Activated T-cell treated with anti-CD3 and anti-CD28 coated beads, Interleukin-2, amount 50 U/mL, for 1 hour (primary cell): ENCODE results near the gene PPM1L.
"Not testable (repeated sequence)": the region's sequence is repeated elsewhere in the genome, so short reads cannot be mapped to it uniquely, and the experiment has no call there.

ENCODE experiments used
- DNase-seq: peaks from one replicate; pipeline ENCODE4 v3.0.0-alpha.2; 2020

Gene PPM1L

DNA sequence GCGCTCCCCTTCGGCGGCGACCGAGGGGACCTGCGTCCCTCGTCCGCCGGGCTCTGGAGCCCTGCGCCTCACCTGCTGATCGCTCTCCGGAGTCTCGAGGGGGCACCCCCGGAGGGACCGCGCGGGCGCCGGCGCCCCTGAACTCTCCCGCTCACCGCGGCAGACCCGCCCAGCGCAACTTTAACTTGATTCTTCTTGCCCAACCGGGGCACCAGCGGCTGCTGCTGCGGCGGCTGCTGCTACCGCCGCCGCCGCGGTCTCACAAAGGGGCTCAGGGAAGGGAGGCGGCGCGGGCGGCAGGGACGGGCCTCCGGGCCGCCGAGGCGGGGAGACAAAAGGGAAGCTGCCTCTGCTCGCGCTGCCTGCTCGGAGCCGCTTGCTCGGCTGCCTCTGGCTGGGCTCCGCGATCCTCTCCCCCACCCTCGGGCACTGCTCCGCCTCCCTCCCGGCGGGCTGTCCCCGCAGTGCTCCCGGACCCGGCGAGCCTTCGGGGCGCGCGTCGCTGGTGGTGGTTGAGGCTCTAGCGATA, at the start of gene PPM1L:
Gene PPM1L, plus strand, starts transcription at position 456 of the 529 bp plus-strand sequence.
- DNase-seq: peak; percentile 75

DNA sequence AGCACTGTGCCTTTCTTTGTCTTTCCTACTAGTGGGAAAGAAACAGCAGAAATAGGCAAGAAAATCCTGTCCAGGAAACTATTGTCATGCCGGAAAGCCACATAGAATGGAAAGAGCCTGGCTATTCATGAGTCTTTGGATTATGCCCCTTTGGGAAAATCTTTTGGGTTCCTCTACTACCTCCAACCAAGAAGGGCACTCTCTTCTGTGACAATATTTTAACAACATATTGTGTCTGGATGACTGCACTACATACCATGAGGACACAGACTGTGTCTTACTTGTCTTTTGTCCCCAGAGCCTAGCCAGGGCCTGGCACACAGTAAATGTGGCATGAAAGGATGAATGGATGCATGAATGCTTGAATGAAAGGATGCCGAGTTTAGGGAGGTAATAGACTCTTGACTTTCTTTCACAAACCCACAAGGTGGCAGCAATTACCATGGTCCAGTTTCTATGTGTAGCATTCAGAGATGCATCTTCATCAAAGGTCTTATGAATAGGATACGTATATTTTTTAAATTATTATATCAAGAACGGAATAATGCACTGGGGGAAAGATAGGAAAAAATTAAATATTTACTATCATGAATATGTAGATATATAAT, 48.7 kb upstream of the PPM1L start:
- DNase-seq: no peak

DNA sequence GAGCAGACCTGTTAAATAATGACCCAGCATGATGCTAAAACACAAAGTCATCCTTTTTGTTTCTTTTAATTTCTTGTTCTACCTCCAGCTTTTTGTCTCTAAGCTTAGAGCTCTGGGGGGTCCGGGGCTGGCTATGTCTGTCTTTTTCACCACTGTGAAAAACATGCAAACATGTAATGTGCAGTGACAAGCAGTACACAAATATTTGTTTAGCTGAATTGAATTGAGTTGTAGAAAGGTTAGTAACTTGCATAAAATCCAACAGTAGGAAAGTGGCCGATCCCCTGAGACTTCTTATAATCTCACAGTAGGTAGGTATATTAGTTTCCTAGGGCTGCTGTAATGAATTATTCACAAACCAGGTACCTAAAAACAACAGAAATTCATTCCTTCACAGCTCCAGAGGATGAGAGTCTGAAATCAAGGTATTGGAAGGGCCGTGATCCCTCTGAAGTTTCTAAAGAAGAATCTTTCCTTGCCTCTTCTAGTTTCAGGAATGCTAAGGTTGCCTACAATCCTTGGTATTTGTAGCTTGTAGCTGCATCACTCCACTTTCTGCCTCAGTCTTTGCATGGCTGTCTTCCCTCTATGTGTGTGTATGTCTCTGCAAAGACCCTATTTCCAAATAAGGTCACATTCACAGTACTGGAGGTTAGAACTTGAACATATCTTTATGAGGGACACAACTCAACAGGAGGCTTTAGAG, 46.4 kb upstream of the PPM1L start:
- DNase-seq: no peak

DNA sequence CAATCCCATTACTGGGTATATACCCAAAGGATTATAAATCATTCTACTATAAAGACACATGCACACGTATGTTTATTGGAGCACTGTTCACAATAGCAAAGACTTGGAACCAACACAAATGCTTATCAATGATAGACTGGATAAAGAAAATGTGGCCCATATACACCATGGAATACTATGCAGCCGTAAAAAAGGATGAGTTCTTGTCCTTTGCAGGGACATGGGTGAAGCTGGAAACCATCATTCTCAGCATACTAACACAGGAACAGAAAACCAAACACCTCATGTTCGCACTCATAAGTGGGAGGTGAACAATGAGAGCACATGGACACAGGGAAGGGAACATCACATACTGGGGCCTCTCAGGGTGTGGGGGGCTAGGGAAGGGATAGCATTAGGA, 42.9 kb upstream of the PPM1L start:
- DNase-seq: not testable (repeated sequence)

DNA sequence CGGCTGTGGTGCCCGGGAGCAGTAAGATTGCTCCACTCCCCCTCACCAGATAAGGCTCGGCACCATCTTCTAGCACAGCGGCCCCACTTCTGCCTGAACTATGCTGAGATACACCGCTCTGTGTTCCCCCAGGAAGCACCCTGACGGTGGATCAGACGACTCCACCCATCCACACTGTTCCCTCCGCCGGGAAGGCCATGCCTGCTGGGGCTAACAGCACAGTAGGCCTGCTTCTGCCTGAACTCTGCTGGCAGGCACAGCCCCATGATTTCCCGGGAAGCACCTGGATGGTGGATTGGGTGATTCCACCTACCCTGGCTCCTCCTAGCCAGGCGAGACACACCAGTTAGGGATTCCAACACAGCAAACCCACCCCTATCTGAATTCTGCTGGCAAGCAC, 36.3 kb upstream of the PPM1L start:
- no peak for DNase-seq

DNA sequence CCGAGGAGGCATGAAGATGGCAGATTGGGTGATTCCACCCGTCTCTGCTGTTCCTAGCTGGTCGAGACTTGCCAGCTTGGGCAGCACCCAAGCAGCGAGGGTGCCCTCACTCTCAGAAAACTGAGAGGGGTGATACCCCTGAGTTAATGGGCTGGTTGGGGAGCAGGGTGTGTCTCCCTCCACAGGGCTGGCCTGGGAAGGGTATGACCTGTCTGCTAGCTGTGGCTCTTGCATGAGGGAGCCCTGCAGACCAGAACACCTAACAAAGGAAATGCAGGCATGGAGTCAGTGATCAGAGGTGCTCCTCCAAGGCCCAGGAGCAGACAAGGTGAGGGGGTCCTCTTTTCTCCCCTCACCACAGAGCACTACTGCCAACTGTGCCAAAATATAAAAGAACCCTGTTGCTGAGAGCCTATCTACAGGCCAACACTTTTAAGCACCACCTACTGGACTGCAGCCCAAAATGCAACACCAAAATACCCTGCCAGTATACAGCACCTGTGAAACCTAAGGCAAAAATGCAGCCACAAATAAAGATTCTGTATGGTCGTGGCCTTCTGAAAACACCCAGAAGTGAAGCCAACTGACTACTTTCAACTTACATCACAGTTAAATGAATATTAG, 35.8 kb upstream of the PPM1L start:
- DNase-seq: no peak

DNA sequence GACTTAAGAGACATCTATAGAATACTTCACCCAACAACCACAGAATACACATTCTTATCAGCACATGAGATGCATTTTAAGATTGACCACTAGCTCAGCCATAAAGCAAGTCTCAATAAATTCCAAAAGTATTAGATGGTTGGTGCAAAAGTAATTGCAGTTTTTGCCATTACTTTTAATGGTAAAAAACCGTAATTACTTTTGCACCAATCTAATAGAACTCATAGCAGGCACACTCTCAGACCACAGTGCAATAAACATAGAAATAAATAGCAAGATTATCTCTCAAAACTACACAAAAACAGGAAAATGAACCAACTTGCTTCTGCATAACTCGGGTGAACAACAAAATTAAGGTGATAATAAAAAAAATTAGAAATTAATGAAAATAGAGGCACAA, 33.7 kb upstream of the PPM1L start:
- no peak for DNase-seq

DNA sequence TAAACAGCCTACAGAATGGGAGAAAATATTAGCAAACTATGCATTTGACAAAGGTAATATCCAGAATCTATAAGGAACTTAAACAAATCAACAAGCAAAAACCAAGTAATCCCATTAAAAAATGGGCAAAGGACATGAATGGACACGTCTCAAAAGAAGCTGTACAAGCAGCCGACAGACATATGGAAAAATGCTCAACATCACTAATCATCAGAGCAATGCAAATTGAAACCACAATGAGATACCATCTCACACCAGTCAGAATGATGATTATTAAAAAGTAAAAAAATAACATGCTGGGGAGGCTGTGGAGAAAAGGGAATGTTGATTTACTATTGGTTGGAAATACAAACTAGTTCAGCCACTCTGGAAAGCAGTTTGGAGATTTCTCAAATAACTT, 30.7 kb upstream of the PPM1L start:
- DNase-seq: no peak

DNA sequence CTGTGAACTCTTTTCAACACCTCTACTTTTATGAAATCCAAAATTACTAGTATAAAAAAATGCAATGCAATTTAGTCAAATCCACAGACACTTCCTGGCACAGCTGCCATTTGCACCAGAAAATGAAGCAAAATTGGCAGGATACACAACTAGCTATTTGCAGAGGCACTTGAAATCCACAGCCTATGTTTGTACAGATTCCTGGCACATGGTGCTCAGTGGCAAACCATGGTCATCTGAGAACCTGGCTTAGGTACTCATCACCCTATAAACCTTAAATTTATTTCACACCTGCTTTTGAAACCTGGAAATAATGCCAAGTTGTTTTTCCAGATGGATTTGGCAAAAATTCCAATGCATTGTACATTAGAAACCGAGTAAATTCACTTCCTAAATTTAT, 20.2 kb upstream of the PPM1L start:
- DNase-seq: no peak

DNA sequence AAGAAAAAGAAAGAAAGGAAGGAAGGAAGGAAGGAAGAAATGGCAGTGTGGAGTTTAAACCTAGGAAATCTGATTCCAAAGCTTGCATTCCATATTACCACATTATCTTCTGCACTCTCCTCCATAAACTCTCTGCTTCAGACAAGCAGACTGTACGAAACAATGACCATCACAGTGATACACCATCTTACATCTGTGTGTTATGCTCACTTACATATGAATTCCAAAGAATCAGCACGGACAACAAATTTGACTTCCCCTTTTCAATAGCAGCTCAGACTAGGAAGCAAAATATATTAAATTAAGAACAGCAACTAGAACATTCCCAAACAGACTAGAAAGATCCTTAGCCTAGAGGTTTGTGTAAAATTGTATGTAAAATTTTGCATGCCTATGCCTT, 18.0 kb upstream of the PPM1L start:
- DNase-seq: no peak

DNA sequence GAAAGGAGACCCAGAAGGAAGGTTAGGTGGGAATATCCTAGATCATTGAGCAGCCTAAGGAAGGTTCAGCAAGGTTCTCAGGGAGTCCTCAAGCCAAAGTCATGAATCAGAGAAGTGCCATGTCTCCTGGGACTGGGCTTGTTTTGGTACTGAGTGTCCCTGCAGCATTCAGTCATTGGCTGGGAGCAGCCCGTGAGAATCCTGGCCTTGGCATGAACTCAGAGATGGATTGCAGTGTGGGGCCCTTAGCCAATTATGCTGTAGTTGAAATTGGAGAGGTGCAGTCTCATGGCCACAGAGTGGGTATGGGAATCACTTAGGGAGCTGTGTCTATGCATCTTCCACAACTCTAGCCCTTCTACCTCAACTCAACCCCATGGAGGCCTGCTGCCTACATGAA, 17.0 kb upstream of the PPM1L start:
- DNase-seq: no peak

DNA sequence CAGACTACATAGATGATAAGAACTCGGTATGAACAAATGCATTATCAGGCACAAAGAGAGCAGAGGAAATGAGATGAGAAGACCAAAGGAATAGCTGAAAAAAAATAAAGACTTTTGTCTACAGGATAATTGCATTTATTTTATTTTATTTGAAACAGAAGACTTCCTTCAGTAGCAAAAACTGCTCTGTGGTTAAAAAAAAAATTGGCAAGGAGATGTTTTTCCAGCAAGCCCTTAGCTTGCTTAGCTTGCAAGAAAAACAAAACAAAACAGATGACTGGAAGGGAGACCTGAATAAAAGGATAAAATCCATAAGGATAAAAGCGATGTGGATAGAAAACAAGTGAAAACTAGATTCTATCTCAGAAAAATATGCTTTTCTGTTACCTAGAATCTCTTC, 9.1 kb upstream of the PPM1L start:
- DNase-seq: no peak

DNA sequence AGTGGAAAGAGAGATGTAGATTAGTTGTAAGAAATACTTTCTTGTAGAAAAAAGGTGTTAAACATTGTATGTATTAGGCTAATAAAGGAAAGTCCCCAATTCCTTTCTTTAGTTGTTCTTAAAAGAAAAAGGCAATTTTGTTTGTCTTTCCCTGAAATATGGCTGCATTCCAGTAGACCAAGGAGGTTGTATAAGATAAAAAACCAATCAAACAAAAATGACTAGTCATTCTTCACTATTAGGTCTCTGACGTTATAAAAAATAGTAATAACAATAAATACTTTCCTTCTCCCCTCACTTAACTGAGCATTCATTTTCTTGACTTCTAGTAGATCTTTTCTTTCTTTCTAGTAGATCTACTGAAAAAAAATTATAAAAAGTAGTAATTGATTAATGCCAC, 8.6 kb upstream of the PPM1L start:
- no peak for DNase-seq

DNA sequence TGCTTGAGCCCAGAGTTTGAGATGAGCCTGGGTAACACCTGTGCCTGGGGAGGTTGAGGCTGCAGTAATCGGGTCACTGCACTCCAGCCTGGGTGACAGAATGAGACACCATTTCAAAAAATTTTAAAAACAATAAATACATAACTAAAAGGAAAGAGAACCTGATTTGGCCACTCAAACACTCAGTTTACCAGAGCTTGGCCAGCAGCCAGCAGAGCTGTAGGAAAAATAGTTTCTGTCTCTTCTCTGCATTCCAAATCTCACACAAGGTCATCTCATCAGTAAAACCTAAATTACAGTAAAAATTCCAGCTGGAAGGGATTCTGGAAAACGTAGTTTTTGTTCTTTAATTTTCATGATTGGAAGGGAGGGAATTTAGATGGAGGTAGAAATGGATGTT, 7.8 kb upstream of the PPM1L start:
- DNase-seq: no peak

DNA sequence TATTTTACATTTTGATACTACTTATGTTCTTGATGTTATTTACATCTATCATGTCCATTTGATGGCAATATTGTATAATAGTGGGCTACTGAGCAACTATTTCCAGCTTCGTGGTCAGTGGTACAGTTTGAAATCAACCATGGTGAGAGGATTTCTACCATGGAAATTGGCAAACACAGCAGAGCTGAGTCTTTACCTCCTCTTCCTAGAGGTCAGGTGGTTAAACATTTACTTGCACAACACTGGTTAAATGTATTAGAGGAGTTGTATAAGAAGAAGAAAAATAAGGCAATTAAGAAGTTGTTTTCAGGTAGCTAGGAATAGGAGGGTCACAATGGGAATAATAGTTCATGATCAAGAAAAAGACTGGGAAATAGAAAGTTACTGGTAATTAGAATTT, 7.2 kb upstream of the PPM1L start:
- no peak for DNase-seq

DNA sequence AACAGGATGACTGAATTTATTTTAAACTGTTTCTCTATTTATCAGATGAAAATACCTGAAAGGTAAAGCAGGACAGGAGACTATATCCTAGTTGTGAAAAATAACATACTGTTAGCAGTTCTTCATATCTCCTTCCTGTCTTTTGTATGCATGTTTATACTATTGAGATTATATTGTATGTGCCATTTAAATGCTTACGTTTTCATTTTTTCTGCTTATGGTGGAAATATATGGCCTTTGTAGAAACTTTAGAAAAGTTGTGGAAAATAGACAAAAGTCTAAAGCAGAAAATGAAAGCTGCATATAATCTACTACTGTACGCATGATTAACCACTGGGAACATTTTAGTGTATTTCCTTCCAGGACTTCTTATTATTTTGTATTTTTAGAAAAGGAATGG, 2.1 kb upstream of the PPM1L start:
- no peak for DNase-seq

DNA sequence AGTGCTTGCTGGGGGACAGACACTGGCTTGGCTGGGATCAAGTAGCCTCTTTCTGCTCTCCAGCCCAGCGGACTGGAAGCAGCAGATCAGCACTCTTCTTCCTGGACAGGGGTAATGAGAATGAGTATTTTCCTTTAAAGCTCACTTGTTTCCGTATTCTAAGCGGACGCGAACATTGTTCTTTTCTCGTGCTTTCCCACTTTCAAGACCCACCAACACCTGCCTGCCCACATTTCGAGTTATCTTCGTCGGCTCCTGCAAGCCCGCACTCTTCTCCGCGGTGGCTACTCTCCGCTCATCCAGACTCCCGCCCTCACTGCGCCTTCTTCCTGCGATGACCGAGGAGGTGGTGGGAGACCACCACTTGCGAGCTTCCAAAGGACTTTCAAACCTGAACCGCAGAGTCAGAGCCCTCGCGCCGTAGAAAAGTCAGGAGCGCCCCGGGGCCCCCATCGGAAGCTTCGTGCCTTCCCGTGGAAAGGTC, 1.6 kb upstream of the PPM1L start:
- DNase-seq: peak; percentile 34

DNA sequence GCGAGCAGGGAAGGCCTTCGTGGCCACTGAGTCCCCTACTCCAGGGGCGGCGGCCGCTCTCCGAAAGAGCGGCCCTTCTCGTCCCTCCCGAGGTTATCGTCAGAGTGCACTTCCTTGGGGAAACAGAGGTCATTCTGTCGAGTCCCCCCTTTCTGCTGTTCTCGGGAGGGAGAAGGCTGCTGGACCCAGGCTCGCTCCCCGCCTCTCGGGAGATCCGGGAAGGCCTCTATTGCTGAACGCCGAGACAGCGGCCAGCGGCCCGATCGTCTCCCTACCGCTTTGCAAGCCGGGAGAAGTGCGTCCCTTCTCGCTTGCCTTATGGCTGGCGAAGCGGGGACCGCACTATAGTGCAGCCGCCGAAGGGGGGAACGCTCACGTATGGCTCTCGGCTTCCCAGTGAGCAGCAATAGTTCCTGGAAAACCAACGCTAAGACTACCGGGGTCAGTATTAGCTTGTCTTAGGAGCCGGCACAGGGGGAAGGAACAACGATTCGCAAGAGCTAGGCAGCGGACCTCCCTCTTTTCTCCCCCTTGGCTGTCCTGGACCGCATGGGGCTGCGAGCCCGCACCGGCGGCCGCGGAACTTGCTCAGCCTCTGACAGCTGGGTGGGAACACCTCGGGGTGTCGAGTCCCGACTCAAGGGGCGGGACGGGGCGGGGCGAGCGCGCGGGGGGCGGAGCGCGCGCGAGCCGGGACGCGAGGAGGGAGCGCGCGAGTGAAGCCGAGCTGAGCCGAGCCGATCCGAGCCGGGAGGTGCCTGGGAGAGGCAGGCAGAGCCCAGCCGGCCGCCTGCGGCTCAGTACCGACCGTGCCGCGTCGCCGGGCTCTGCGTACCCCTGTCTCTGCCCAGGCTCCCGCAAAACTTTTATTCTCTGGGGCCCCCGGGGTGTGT, 930 bp upstream of the PPM1L start:
- DNase-seq: peak; percentile 94

DNA sequence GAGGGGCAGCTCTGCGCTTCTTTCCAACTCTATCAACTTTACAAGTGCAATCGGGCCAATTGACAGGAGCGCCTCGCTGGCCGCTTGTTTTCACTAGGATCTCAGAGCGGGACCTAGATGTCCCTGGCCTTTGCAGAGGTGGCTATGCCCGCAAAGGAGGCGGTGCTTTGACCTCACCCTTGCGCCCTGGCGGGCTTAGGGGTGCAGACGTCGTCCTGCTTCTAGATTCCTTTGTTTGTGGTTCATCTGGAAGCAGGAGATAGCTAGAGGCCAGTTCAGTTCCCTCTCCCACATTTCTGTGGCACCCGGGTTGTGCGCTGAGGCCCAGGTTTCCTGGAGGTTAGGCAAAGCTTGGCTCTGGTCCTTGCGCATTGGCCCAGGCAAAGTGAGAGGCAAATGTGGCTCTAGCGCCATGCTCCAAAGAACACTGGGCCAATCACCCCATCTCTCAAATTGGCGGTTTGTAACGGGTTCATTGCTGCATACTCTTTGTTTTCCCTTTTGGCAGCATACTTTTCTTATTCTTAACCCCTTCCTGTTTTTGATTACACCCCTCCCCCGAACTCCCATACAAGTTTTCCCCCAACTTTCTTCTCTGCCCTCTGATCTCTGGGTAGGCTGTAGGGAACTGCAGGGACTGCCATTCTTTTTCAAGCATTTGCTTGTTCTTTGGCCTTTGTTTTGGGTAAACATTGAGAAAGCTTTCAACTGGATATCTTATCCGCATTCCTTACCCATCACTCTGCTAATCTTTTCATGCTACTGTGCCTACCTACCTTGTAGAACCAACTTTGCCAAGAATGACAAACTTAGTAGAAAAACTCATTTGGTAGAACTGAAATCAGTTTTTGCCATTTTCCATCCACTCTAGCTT, 1.4 kb downstream of the PPM1L start:
- DNase-seq: peak; percentile 24

DNA sequence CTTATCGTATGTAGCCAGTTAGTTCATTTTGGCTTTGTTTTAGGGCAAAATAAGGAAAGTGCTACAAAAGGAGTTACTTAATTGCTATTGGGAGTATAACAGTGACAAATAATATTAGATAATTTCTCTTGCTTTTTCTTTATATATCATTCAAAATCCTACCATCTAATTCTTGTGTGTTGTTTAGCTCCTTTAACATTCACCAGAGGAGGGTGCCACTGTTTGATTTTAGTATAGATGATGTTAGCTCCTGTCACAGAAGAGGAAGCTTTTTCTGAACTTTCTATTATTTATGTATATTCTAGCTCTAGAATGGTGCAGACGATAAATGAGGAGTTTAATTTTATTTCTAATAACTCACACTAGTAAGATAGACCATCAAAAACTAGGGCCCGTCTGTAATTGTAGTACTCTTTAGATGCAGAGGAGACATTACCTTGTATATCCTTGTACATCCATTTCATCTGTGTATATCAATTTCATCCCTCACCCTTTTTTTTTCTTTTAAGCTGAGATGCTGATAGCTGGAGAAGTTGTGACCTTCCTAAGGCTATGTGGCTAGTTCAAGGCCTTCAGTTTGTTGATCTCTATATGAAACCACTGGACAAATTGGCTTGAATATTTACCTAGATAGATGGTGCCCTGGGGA, 3.0 kb downstream of the PPM1L start:
- DNase-seq: no peak

DNA sequence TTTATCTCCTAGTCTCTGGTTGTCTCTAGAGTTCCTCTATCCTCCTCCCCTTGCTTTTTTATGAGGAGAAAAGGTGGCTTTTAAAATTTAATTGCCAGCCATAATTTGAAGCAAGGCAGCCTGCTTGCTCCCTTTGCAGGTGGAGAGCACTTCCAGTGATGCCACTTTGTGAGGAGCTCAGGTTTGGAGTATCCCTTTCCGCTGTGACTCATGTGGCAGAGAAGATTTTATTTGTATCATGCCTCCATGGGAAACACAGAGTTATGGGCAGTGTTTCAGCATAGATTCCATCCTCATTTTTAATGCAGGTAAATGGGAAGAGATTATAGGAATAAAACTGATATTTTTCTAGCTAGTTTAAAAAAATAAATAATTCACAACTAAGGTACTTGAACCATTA, 7.0 kb downstream of the PPM1L start:
- no peak for DNase-seq

DNA sequence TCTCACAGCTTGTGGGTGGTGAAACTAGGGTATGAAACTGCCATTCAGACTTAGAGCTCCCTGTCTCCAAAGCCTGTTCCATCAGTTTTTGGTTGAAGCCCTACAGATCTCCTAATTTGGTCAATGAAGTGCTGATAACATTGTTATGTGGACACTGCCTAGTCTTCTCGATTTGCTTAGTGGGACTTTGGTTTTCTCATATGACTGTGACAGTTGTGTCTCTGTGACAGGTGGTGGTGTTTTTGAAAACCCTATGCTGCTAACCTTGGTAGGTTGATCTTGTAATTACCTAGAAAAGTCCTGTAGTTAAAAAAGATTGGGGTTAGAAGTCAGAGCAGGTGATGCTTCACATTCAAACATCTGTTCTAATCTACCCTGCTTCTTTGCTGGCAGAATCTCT, 9.2 kb downstream of the PPM1L start:
- no peak for DNase-seq
